C1 segment of cervical spinal cord (tissue), 14 donors: Measurements from ENCODE around the gene LIG1.

Source experiments
- DNase-seq, 14 donors: peaks; one replicate each; lab custom pipeline; 2025; lab: John Stamatoyannopoulos, UW

LIG1 gene

DNA sequence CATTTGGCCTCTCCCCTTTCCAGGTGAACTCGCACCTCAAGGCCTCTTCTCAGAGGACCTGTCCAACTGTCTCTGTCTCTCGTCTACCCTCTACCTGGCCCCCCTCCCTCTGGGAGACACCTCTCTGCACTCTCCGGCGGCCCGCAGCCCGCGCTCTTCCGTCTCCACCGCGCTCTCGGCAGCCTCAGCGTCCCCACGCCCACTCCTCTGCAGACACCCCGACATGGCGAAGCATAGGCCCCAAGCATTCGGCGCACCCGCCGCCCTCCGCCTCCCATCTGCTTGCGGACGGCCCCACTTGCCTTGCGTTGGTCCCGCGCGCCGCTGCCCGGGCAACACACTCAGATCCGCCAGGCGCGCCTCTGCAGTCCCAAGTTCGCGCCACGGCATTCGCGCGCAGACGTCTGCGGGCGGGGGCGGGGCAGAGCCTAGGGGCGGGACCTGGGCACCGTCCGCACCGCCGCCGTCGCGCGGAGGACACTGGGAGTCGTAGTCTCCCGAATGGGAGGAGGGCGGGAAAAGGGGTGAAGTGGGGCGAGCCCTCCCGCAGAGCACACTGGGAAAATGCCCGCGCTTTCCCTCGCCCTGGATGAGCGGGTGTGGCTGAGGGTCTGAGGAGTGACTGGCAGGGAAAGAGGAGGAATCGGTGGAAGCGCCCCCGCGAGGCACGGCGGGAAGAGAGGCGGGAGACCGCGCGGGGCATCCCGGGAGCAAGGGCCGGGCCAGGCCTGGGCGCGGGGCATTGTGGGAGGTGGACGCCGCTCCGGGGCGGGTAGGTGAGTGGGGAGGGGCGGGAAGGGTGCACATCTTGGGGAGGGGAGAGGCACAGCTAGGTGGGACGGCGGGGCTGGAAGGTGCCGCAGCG lies at the start of gene LIG1, which contains the start of gene ZSWIM9:
TSS of gene LIG1 (minus strand) at position 406 of the 865 bp plus-strand sequence. CDS start 4,778 bp downstream, outside the sequence.
TSS of gene ZSWIM9 (plus strand) at position 742 of the 865 bp plus-strand sequence. CDS start 1,123 bp downstream, outside the sequence.
- DNase-seq = peak; percentile 84 to 100 (median 92)

DNA sequence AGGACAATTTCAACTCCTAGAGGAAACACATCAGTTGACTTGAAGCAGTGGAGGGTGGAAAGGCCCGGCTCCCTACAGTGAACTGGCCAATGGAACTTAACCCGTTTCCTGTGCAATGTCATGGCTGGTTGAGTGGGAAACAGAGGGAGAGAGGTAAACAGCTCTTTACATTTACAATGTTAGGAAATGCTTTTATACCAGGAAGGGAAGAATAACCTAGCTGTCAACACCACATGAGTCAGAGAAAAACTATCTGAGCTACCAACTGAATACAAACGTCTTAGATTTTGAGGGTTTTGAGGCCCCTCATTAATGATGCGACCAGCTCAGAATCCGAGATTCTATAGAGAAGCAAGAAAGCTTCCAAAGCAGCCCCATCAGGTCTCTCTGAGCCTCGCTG lies 48.9 kb upstream of the LIG1 start:
- DNase-seq = no peak

DNA sequence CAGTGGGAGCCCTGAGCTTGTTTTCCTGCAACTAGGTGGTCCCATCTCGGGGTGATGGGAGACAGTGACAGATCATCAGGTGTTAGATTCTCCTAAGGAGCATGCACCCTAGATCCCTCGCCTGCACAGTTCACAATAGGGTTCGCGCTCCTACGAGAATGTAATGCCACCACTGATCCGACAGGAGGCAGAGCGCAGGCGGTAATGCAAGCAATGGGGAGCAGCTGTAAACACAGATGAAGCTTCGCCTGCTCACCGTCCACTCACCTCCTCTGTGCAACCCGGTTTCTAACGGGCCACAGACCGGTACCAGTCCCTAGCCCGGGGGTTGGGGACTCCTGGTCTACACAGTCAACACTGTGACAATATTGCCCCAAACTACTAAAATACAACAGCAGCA lies 46.8 kb upstream of the LIG1 start:
- DNase-seq = no peak

DNA sequence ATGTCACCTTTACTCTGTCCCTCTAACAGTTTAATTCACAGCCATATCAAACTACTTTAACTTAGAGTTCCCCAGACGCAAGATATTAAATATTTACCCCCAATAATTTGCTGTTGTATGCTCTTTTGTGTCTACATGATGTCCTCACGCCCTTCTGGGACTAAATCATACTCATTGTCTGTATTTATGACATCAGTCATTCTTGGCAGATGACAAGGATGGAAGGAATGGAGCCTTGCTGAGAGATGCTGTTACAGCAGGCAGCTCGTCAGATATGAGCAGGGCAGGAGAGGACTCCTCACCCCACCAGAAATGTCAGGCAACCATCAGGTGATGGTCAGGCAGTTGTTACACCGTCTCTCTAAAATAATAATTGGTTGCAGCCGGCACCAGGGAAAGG lies 43.8 kb upstream of the LIG1 start:
- no peak for DNase-seq

DNA sequence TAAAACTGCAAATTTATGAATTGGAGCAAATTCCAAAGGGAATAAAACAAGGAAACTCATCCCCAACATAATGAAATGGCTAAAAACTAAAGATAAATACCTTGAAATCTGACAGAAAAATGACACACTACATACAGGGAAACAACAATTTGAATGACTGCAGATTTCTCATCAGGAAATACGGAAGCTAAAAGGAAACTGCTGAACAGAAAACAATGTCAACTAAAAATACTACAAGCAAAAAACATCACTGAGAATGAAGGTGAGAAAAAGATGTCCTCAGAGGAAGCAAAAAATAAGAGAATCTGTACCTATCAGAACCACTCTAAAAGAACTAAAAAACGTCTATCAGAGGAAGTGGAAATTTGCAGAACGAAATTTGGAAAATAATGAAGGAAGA lies 39.9 kb upstream of the LIG1 start:
- DNase-seq = no peak

DNA sequence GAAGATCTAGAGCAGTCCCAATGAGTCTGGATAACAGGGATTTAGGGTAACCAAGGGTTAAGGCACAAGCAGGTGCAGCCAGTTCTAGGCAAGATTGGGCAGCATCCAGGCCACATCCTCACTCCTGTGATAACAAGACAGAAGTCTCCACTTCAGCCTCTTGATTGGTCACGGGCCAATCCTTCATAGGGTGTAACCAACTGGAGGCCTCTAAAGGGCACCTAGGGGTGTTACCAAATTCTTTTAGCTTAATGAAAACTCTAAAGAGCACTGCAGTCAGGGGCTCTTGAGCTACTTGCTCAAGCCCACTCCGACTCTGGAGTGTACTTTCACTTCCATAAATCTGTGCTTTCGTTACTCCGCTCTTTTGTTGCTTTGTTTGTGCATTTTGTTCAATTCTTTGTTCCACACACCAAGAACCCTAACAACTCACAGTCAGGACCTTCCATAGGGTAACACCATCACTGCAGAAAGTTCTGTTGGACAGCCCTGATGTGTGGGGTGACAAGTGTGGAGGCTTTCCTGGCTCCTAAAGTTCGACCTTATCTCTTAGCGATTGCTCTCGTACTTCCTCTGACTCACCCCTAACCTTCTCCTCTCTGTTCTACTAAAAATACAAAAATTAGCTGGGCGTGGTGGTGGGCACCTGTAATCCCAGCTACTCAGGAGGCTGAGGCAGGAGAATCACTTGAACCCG lies 36.4 kb upstream of the LIG1 start:
- DNase-seq = no peak

DNA sequence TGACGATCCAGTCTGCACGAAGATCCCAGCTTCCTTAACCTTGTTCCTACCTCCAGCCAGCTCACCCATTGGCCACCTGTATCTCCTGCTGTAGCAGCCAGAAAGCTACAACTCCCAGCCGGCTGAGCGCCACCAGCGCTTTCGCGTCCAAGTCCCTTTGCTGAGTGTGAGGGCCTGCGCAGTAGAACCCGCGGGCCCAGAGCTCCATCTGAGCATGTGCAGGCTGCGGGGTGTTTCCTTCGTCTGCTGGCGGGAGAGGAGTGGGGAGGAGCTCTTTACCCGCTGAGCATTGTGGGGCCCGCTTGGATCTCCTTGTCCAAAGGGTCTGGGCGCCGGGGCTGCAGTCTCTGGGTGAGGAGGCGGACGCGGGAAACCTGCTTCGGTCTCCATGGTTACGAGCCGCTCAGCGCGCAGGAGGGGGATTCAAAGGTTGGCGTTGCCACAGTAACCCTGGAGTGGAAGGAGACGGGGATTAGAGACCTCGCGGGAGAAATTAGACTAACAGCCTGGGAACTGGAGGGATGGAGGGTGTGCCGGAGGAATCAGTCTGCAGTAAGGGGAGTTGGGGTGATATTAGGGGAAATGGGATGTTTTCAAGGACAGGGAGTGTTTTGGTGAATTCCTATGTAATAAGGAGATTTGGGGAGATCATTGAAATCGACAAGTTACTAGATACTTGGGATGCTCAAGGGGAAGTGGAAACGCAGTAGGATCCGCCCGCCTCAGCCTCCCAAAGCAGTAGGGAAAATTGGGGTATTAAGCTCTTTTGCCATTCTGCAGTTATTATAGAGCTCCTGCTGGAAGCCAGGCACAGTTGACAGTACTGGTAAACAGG lies 33.9 kb upstream of the LIG1 start:
- peak; percentile 73 to 99 (median 95) for DNase-seq

DNA sequence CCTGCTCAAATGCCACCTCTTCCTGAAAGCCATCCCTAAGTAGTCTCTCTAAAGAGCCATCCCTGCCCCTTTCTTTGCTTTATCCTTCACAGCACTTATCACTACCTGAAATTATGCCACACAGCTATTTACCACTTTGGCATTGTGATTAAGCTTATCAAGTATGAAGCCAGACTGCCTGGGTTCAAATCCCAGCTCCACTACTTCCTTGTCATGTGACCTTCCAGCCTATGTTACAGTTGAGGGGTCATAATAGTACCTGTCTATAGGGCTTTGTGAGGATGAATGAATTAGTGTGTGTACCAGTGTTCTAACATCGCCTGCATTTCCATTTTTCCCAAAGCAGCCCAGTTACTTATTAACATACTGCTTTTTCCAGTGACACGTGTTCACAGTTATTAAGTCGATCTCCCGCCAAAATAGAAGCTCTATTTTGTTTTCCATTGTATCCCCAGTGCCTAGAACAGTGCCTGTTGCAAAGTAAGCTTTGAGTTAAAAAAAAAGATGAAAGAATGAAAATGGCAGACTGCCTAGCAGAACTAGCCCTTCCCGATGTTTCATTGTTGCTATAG lies 33.2 kb upstream of the LIG1 start:
- DNase-seq = no peak

DNA sequence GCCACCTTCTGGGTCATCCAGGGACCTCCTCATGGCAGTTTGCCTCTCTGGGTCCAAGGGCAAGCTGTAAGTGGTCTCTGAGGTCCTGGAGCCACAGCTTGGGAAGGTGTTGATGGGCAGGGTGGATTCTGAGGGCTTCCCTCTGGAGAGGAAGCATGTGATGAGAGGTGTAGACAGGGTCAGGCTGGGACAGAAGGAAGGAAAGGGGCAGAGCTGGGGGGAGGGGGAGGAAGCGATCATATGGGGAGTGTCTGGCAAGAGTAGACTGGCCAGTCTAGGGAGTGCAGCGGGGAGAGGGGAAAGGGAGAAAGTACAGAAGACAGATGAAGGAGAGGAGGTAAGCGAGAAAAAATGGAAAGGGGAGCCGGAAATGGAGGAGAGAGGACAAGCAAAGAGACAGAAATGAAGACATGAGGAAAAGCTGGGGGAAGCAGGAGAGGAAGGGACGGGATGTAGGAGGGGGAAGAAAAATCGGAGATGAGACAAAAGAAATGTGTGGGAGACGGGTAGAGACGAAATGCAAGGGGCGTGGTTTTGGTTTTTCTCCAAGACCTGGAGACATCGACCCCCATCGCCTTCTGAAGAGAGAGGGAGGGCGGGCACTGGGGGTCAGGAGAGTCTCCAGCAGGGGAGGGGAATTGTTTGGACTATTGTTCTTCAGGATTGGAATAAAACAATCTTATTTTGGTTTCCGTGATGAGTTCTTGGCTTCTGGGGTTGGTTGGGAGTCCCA lies 27.0 kb upstream of the LIG1 start:
- DNase-seq = no peak

DNA sequence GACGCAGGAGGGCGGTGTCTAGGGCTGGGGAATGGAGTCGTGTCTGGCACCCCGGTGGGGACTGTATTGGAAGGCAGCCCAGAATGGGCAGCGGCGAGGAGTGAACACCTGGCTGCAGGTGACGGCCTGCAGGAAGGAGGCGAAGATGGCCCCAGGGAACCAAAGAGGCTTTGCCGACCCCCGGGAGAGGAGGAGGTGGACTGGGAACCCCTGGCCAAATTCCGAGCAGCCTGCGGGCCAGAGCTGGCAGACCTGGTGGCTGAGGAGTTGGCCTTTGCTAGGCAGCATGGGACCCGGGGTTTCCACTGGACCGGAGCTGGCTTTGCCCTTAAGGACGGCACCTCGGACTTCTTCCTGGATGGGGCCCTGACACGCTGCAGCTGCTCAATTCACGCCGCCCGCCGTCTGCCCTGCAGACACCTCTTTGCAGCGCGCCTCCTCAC lies 26.2 kb upstream of the LIG1 start:
- DNase-seq = no peak

DNA sequence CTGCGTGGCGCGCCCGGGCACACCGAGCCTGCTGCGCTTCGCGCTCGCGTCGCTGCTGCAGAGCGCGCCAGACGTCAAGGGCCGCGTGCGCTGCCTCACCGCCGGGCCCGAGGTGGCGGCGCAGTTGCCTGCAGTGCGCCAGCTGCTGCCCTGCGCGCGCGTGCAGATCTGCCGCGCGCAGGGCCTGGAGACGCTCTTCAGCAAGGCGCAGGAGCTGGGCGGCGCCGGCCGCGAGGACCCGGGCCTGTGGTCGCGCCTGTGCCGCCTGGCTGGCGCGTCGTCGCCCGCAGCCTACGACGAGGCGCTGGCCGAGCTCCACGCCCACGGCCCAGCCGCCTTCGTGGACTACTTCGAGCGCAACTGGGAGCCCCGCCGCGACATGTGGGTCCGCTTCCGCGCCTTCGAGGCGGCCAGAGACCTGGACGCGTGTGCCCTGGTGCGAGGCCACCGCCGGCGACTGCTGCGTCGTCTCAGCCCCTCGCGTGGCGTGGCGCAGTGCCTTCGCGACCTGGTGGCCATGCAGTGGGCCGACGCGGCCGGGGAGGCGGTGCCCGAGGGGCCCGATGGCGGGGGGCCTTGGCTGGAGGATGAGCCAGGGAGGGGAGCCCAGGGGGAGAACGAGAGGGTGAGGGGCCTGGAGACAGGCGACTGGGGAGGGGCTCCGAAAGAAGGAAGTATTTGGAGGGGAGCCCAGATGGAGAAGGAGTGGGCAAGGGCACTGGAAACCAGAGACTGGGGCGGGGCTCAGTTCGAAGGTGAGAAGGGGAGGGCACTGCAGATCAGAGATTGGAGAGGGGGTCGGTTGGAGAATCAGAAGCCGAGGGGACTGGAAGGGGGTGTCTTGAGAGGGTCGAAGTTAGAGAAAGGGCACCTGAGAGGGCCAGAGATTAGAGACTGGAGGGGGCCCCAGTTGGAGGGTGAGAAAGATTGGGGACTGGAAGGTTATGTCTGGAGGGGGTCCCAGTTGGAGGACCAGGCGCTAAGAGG lies 25.0 kb upstream of the LIG1 start:
- no peak for DNase-seq

DNA sequence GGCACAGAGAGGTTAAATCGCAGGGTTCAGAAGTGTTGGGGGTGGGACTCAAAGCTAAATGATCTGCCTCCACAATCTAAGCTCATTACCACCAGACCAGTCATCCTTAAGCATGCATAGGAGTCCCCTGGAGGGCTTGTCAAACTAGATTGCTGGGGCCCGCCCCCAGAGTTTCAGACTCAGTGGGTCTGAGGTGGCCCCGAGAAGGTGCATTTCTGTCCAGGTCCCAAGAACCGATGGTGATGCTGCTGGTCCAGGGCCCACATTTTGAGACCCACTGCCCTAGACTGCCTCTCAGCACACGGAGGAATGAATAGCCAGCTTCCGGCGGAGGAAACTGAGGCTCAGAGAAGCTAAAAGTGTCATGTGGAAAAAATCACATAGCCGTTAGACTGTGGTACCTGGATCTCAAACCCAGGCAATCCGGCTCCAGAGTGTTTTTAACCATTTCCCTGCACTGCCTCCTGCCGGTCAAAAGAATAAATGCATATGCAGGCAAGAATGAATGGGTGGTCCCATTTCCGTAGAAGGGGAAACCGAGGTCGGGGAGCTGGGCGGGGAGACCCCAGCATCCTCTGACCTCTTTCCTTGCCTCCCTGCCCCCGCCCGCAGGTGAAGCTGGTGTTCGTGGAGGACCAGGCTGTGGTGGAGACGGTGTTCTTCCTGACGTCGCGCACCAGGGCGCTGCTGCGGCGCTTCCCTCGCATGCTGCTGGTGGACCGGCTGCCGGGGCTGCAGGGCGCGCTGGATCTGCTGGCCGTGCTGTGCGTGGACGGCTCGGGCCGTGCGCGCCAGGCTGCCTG lies 24.1 kb upstream of the LIG1 start:
- no peak for DNase-seq

DNA sequence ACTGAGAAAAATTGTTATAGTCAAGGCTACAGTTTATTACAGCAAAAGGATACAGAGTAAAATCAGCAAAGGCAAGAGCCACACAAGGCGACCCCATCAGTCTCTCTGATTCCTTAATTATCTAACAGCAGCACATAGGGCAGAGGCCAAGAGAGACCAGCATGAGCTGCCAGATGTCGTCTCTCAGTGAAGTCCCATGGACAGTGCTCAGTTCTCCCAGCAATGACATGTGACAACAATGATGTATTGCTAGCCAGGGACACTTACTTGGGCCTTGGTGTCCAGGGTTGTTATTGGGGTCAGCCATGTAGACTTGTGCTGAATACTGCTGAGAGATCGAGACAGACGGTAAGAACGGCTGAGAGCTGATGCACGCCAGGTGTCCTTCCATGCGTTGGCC lies 22.6 kb upstream of the LIG1 start:
- no peak for DNase-seq

DNA sequence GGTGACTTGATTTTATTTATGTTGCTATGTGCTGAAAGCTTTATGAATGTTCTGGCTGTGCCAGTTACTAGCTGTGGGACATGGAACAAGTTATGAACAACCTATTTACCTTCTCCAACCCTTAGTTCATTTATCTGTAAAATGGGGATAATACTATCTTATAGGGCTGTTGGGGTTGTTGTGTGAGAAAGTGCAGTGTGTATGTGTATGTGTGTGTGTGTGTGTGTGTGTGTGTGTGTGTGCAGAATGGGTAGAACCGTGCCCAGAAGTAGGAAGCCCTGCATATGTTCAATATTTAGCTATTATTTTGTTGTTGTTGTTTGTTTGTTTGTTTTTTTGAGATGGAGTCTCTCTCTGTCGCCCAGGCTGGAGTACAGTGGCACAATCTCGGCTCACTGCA lies 20.7 kb upstream of the LIG1 start:
- no peak for DNase-seq

DNA sequence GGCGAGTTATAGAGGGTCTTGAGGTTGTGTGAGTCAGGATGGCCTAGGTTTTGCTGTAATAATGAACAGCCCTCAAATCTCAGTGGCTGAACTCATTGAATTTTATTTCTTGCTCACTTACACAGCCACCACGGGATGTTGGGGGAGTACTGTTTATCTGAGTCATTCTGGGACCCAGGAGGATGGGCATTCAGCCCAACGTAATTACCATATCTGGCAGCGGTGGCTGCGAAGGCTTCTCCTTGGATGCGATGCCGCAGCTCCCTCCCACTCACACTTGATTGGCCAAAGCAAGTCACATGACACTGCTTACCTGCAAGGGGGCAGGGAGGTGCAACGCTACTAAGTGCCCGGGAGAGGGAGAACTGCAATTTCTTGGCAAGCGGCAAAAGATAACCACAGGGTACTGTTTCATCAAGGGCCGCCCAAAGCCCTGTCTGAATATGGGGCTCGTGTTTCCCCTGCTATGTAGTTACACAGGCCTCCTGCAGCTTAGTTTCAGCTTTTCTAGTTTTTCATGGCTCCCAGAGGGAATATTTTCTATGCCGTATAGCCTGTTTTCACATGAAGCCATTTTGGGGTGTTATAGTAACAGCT lies 20.2 kb upstream of the LIG1 start:
- peak in 6 of 14 donors; percentile 2 to 84 (median 8) for DNase-seq

DNA sequence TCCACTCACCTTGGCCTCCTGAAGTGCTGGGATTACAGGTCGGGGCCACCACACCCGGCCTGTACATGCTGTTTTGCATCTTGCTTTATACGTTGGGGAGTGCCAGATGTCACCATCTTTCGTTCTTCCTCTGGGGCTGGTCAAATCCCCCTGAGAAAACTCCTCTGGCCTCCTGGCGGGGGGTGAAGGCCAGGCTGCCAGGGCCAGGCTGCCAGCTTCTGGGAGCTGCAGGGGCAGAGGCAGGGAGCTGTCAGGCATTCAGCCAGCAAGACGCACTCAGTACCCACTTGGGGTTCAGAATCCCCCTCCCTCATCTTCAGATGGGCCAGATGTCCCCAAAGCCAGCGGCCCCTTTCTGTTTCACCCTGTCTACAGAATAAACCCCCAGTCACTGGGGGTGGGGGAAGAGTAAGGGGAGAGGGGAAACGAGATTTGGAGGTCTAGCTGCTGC lies 16.4 kb upstream of the LIG1 start:
- DNase-seq = no peak

DNA sequence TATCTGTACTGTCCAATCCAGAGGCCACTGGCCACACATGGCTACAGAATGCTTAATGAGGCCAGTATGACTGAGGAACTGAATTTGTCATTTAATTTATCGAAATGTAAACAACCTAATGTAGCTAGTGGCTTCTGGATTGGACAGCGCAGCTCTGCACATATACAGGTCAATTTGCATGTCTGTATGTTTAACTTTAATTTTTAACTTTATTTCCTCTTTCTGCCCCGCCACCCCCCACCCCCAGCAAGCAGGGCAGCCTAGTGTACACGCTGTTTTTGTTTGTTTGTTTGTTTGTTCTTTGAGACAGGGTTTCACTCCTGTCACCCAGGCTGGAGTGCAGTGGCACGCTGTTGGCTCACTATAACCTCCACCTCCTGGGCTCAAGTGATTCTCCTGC lies 15.9 kb upstream of the LIG1 start:
- DNase-seq = no peak

DNA sequence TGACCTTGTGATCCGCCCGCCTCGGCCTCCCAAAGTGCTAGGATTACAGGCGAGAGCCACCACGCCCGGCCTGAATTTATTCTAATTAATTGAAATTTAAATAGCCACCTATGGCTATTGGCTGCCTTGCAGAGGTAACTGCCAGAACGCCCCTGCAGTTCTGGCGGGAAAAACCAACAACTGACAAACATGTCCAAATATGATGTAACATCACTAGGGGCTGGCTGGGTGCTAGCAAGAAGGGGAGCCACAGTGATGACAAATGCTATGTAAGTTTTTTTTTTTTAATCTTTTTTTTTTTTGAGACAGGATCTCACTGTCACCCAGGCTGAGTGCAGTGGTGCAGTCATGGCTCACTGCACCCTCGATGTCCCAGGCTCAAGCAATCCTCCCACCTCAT lies 13.2 kb upstream of the LIG1 start:
- DNase-seq = no peak
